Stimulated activated CD8-positive, alpha-beta memory T cell treated with anti-CD3 and anti-CD28 coated beads, Interleukin-12 subunit alpha, Interleukin-12 subunit beta, amount 100 ng/mL, for 1 hour (primary cell): ENCODE measurements around the gene MCEMP1.

Source experiments
- DNase-seq: peaks from one replicate; pipeline ENCODE4 v3.0.0-alpha.2; 2020; ENCODE audit warnings: low read depth

MCEMP1 gene

DNA sequence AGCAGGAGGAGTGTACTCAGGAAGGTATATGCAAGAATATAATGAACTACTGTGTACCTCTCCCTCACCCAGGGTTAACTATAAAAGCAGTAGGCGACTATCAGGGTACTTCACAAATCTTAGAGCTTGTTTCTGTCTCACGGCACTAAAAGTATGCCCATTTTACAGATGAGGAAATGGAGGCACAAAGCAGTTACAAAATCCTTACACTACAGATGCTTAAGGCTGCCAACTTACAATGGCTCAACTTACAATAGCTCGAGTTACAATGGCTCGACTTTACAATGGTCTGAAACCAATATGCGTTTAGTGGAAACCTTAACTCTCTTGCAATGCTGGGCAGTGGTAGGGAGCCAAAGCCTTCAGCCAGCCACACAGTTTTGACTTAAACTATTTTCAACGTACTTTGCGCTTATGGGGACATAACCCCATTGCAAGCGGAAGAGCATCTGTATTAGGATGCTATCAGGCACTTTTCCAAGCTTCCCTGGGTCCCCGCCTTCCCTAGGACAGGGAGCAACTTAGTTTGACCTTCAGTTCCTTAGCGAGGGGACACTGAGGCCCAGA lies 20.9 kb downstream of the MCEMP1 start:
- DNase-seq, result no peak

DNA sequence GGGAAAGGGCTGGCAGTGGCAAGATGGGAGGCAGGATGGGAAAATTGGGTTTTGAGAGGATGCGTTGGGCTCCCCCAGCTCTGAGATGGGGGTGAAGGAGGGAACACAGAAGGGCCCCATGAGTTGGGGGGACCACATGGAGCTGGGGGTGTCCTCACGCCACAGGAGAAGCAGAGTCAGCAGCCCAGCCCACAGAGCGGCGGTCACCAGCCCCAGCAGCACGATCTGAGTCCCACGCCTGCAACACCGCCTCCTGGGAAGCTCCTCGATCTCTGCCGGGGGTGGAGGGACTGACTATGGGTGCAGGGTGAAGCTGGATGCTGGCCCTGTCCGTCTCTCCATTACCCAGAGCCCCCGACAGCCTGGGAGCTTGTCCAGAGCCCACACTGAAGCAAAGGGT lies 21.7 kb downstream of the MCEMP1 start:
- DNase-seq, result no peak

DNA sequence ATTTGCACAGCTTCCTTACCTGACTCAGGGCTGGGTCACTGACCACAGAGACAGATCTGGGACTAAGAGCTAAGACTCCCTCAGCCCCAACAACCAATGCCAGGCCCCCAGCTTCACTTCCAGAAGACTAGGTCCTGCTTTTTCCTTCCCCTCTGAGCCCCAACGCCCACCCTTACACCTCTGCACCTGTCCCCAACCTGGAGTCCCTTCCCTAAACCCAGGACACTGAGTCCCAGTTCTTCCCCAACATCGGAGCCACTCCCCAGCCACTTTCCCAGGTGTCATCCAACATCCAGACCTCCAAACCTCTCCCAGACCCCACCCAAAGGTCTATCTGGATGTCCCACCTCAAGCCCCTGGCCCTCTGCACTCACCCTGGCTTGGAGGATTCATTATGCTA lies 22.1 kb downstream of the MCEMP1 start:
- DNase-seq, result no peak

GRCh38 chr19:7699417-7700401 lies 22.8 kb downstream of the MCEMP1 start:
- DNase-seq, result no peak

- no peak for DNase-seq
These were observed 24.3 kb downstream of the MCEMP1 start for GRCh38 chr19:7701049-7701653.

DNA sequence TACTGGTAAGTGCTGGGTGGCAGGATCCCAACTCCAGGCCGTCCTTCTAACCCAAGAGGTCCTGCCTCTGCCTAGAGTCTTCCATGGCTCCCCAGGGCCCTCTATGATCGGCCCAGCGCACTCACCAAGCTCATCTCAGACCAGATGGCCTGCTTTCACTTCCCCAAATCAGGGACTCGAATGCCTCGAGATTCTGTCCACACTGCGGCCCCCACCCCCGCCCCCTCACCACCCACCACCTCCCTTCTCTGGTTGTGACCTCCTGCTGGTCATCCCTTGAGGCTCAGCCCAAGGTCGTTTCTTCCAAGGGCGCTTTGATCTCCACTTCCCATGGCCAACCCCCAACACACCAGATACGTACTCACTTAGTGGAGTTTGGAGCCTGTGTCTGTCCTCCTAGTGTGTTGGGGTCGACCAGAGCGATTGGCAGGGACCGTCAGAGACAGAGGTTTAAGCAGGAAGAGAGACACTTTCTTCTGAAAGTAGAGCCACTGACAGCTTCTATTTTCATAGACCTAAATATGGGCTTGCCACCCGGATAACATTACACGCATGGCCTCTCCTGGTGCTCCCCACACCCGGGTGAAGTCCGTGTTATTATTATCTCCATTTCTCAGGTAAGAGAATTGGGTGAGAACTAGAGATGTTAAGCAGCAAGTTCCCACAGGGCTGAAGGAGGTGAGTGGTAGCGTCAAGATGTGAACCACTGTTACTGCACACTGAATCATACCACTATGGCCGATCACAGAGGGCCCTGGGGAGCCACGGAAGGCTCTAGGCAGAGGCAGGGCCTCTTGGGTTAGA lies 25.0 kb downstream of the MCEMP1 start, which contains the start of gene FCER2:
Gene FCER2, minus strand, starts transcription at position 478 of the 804 bp plus-strand sequence. CDS start 2,371 bp downstream, outside the sequence.
- DNase-seq, result no peak

- DNase-seq, result no peak
These were observed 26.4 kb downstream of the MCEMP1 start for GRCh38 chr19:7703332-7703731.

- no peak for DNase-seq
These were observed 27.6 kb downstream of the MCEMP1 start for GRCh38 chr19:7704280-7705060.

- DNase-seq, result peak; percentile 56
These were observed 28.7 kb downstream of the MCEMP1 start for GRCh38 chr19:7705387-7706187.

- DNase-seq, result no peak
These were observed 29.5 kb downstream of the MCEMP1 start for GRCh38 chr19:7706188-7706954.

- DNase-seq, result no peak
These were observed 30.1 kb downstream of the MCEMP1 start for GRCh38 chr19:7706955-7707456.

DNA sequence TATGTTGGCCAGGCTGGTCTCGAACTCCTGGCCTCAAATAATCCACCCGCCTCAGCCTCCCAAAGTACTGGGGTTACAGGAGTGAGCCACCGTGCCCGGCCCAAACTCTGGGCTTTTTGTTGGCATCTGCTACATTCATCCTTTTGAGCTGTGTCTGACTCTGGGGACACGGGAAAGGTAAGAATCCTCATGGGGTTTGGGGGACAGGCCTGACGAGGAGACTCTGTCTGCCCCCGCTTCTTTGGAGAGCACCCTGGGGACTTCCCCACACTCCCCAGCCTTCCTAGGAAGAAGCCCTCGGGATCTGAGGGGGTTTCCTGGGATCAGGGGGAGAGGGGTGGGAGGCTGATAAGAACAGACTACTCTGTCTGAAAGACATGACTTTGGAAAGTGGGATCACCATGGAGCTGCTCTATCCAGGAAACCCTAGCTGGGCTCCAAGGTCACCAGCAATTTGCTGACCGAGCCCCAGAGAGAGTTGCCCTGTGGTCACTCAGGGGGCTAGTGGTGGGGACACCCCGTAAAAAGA lies 33.1 kb downstream of the MCEMP1 start:
- no peak for DNase-seq

- no peak for DNase-seq
These were observed 33.7 kb downstream of the MCEMP1 start for GRCh38 chr19:7710616-7711015.

GRCh38 chr19:7715671-7716070 lies 38.8 kb downstream of the MCEMP1 start:
- DNase-seq, result no peak

- DNase-seq, result no peak
These were observed 39.9 kb downstream of the MCEMP1 start for GRCh38 chr19:7716762-7717161.

GRCh38 chr19:7718668-7719067 lies 41.8 kb downstream of the MCEMP1 start:
- DNase-seq, result no peak

GRCh38 chr19:7720351-7720750 lies 43.5 kb downstream of the MCEMP1 start:
- DNase-seq, result no peak

- no peak for DNase-seq
These were observed 45.4 kb downstream of the MCEMP1 start for GRCh38 chr19:7722231-7722651.

- no peak for DNase-seq
These were observed 48.9 kb downstream of the MCEMP1 start for GRCh38 chr19:7725791-7726190.
